NCI-H2081 treated with DMSO at 0.1 percent for 48 hours (cell line): ENCODE measurements around the gene IGSF8.

Experiments
- DNase-seq: peaks from one replicate; lab custom pipeline; 2025; lab: John Stamatoyannopoulos, UW

The IGSF8 gene

GRCh38 chr1:160104486-160104885 lies 6.1 kb upstream of the IGSF8 start:
- DNase-seq = no peak

GRCh38 chr1:160103658-160104408 lies 5.4 kb upstream of the IGSF8 start:
- DNase-seq = no peak

GRCh38 chr1:160101717-160102522 lies 3.5 kb upstream of the IGSF8 start:
- no peak for DNase-seq

- DNase-seq = peak; percentile 44
Measured at GRCh38 chr1:160101037-160101716, 2.8 kb upstream of the IGSF8 start.

DNA sequence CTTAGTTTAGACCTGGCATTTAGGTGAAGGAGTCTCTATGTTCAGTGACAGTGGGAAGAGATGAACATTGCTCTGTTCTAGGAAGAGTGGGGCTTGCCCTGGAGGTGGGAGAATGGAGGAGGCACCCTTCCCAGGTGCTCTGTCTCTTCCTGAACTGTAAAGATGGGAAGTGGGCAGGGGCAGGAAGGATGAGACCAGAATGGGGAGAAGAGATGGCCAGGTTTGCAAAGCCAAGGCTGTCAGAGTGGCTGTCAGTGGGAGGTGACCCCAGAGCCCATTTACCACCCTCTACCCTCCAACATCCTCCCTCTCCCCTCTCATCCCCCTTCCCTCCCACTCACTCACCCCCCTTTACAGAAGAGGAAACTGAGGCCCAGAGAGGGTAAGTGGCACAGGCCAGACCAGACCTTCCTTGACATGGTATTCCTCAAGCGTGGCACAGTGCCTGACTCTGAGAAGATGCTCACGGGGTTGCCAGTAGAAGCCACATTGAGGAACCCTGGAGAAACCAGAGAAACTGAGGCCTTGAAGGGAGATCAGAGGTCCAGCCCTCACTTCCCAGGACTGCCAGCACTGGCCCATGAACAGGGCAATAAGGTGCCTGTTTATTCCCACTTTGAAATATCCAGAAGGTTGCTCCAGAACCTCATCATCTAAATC lies 1.4 kb upstream of the IGSF8 start:
- no peak for DNase-seq

- peak; percentile 51 for DNase-seq
Measured at GRCh38 chr1:160098852-160099561, 588 bp upstream of the IGSF8 start.

DNA sequence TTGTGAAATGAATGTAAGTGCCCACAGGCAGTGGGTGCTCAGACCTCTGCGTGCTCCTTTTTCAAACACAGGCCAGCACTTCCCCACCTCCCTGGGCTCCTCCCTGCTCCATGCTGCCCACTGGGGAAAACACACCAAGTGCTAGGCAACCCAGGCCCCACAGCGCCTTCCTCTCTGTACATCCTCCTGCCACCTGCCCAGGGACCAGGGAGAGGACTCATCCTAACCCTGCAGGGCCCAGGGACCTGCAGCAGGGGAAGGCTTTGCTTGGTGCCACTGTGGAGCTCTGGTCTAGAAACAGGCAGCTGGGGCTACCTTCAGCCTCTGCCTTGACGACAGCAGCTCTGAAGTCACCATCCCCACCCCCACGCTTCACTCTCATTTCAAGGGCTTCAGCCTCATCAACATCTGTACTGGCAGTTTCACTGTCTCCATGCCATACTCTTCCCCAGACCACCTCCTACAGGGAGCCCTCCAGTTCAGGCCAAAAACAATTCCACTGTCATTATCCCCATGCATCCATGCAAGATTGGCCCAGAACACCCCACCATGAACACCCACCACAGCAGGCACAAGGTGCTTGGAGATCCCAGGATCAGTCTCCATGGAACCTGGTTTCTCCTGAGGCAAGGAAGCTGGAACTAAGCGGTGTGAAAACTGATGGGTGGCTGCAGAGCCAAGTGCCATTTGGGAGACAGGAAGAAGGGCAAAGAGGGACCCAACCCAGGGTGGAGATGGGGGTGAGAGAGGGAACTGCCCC lies 1.1 kb downstream of the IGSF8 start:
- DNase-seq = no peak

GRCh38 chr1:160096274-160097116 lies 1.9 kb downstream of the IGSF8 start:
- no peak for DNase-seq

- no peak for DNase-seq
Measured at GRCh38 chr1:160095382-160096105, 2.9 kb downstream of the IGSF8 start.

DNA sequence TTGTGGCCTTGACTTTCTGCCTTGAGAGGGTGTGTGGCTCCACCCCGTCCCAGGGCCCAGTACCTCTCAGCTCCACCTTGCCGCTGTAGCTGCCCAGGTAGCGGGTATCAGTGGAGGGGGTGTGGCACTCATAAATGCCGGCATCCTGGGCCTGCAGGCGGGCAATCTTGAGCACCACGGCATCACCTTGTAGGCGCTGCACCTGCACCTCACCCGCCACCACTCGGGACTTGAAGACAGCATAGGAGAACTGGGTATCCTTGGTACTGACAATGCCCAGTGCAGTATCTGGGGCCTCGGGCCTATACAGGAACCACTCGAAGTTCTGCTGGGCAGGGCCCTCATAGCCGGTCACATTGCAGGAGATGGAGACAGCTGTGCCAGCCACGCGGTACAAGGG lies 3.6 kb downstream of the IGSF8 start:
- DNase-seq = no peak

DNA sequence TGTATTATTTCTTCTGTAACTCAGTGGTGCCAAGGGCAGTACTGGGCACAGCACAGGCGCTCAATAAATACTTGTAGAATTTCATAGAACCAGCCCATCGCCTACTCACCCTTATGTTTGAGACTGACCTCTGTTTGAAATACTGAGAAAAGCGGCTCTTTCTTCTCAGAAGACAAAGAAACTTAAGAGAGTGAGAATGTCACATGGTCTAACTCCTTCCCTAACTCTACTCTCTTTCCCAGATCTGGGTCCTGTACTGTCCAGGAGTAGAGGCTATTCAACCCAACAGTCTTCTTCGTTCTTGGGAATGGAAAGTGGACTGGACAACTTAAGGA lies 4.2 kb downstream of the IGSF8 start:
- DNase-seq = no peak

DNA sequence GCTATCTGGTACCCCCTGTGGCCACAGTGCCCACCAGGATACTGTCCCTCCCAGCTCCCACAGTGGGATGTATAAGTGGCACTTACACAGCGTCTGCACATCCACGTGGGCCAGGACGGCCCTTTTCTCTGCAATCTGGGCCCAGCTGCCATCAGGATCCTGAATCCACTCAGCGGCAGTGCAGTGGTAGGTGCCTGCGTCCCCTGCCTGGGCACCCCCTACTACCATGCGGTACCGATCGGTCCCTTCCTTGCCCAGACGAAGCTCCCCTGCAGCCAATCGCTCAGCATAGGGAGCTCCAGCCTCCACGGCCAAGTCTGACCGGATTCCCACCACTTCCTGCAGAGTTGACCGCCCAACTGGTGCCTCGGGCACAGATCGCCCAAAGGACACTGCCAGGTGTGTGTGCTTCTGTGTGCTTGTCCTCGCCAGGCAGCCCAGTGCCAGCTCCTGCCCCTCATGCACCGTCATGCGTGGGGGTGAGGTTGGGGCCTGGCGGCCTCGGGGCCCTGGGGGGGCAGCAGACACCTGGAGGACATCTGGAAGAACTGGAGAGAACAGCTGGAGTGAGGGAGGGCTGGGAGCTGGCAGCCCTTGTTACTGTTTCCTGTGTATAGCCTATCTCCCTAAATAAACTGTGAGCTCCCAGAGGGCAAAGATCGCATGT lies 4.7 kb downstream of the IGSF8 start:
- no peak for DNase-seq

DNA sequence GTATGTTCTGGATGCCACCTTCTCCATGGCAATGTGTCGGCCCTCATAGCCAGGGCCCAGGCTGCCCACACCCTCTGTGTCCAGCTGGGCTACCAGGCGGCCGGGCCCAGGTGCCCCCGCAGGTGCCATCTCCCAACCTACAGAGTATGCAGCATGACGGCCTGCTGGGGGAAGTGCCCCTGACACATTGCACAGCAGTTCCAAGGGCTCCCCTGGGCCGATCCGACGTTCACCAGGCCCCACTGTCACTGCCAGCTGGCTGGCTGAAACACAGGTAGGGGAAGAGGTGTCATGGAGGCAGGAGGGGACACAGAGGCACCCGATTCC lies 5.4 kb downstream of the IGSF8 start:
- no peak for DNase-seq

DNA sequence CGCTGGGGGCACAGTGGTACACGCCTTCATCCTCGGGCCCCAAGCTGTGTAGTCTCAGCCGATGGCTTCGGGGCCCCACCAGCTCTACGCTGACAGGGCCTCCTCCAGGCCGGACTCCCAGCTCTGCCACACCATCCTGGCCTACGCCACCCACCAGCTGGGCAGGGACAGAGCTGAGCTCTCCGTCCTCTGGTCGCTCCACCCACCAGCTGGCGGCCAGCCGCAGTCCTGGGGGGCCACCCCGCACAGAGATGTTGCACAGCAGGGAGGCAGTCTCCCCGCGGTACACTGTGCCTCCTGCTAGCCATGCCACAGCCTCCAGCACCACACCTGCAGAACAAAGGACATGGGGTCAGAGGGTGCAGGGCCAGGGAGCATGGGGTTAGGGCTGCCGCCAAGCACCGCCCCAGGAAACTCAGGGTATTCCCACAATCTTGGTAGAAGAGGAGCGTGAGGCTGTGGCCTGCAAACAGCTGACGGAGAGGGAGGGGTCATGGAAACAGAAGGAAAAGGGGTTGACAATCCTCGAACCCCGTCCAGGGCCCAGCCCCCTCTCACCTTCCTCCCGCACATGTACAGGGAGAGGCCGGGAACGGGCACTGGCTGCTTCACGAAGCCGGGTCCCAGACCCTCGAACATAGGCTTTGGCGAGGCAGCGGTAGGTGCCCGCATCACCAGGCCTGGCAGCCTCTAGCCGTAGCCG lies 5.9 kb downstream of the IGSF8 start:
- no peak for DNase-seq

GRCh38 chr1:160091666-160092223 lies 6.7 kb downstream of the IGSF8 start:
- no peak for DNase-seq

DNA sequence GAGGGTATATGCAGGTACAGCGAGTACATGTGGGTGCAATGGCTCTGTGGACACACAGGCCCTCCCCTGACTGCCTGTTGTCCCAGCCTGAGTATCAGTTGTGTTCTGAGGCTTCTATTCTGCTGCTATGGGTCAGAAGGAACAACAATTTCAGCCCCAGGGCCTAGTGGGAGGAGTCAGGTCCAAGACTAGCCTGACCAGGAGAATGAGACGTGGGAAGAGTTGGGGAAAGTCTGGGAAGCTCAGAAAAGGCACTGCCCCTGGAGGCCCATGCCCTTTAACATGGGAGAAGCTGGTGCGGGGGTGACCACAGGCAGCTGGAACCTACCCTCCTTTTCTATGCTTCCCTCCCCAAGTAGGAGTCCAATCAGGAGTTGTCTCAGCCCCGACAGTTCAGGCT lies 7.7 kb downstream of the IGSF8 start:
- no peak for DNase-seq

- no peak for DNase-seq
Measured at GRCh38 chr1:160089883-160090282, 8.5 kb downstream of the IGSF8 start.

- no peak for DNase-seq
Measured at GRCh38 chr1:160087118-160087662, 11.2 kb downstream of the IGSF8 start.
